ENCODE data around the gene CDKN3.

DNA sequence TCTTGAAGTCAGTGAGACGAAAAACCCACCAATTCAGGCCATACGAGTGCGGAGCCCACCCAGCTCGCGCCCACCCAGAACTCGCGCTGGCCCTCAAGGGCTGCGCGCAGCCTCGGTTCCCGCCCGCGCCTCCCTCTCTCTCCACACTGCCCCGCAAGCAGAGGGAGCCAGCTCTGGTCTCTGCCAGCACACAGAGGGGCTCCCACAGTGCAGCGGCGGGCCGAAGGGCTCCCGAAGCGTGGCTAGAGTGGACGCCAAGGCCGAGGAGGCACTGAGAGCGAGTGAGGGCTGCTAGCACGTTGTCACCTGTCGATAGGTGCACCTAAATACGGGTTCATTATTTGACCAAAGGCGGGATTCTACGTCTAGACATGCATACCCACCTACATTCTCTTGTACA lies 2.2 kb upstream of the CDKN3 start:
- TF ChIP-seq, protein P1, sequence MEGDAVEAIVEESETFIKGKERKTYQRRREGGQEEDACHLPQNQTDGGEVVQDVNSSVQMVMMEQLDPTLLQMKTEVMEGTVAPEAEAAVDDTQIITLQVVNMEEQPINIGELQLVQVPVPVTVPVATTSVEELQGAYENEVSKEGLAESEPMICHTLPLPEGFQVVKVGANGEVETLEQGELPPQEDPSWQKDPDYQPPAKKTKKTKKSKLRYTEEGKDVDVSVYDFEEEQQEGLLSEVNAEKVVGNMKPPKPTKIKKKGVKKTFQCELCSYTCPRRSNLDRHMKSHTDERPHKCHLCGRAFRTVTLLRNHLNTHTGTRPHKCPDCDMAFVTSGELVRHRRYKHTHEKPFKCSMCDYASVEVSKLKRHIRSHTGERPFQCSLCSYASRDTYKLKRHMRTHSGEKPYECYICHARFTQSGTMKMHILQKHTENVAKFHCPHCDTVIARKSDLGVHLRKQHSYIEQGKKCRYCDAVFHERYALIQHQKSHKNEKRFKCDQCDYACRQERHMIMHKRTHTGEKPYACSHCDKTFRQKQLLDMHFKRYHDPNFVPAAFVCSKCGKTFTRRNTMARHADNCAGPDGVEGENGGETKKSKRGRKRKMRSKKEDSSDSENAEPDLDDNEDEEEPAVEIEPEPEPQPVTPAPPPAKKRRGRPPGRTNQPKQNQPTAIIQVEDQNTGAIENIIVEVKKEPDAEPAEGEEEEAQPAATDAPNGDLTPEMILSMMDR (IDR thresholded peaks at IDR 0.05), result no peak
- no peak for TF ChIP-seq POLR2AphosphoS5 (IDR thresholded peaks at IDR 0.05)

Measured in transverse colon (tissue), 4 donors.